Ishikawa (cell line): ENCODE data around the gene ZBTB7C.

Source experiments
- CEBPB ChIP-seq: IDR thresholded peaks from 2 replicates; pipeline ENCODE4 v1.6.1; 2012
- CREB1 ChIP-seq: IDR thresholded peaks from 2 replicates; pipeline ENCODE4 v1.6.1; 2012; ENCODE audit warnings: low read depth
- EGR1 ChIP-seq: IDR thresholded peaks from 2 replicates; pipeline ENCODE4 v1.6.1; 2012
- EP300 ChIP-seq: IDR thresholded peaks from 2 replicates; pipeline ENCODE4 v1.6.1; 2012; ENCODE audit warnings: borderline replicate concordance
- NFIC ChIP-seq: IDR thresholded peaks from 2 replicates; pipeline ENCODE4 v1.6.1; 2012
- RAD21 ChIP-seq: IDR thresholded peaks from 2 replicates; pipeline ENCODE4 v1.6.1; 2012; ENCODE audit warnings: low read depth
- TAF1 ChIP-seq: IDR thresholded peaks from 2 replicates; pipeline ENCODE4 v1.6.1; 2012; ENCODE audit warnings: low read depth, mild to moderate bottlenecking
- TCF12 ChIP-seq: IDR thresholded peaks from 2 replicates; pipeline ENCODE4 v1.6.1; 2012; ENCODE audit warnings: low read depth
- TEAD4 ChIP-seq: IDR thresholded peaks from 2 replicates; pipeline ENCODE4 v1.6.1; 2012
- YY1 ChIP-seq: IDR thresholded peaks from 2 replicates; pipeline ENCODE4 v1.6.1; 2012; ENCODE audit warnings: low read depth
- TF ChIP-seq, protein P1 (sequence below): IDR thresholded peaks from 2 replicates; pipeline ENCODE4 v1.6.1; 2012
- TF ChIP-seq, protein P2 (sequence below): IDR thresholded peaks from 2 replicates; pipeline ENCODE4 v1.6.1; 2012
- TF ChIP-seq, protein P3 (sequence below): IDR thresholded peaks from 2 replicates; pipeline ENCODE4 v1.6.1; 2012; ENCODE audit warnings: low read depth, mild to moderate bottlenecking

DNA sequence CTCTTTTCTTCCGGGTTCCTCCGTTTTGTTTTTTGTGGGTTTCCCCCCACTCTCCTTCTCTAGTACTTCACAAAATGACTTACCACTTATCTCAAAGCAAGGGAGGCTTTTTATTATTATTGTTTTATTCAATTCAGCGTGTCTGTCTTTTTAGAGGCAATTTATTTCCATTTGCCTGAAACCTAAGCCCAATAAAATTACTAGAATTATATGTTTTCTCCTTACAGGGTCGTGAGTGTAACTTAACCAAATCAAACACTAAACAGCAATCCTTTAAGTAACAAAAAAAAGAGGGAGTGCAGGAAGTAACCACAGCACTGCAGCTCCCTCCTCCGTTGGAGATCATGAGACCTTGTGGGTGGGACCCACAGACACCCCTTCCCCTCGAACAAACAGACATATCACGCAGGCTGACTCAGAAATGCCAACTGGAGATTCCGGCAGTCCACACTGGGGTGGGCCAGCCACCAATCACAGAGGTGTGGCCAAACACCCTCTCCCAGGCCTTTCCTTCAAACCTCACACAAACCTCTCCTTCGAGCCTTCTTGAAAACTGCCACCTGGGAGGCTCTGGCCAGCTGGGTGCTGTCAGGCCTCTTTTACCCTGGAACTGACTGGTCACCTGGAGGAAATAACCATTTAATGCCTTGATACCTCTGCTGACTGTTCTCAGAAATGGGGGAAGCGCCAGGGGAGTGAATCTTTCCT lies 271.7 kb downstream of the ZBTB7C start:
- TF ChIP-seq, protein P1, sequence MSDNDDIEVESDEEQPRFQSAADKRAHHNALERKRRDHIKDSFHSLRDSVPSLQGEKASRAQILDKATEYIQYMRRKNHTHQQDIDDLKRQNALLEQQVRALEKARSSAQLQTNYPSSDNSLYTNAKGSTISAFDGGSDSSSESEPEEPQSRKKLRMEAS = 0 out of 2 replicates have a peak, but pooled peaks have one; percentile 15
- no peak for TF ChIP-seq RAD21
- no peak for TF ChIP-seq NFIC
- TF ChIP-seq, protein P2, sequence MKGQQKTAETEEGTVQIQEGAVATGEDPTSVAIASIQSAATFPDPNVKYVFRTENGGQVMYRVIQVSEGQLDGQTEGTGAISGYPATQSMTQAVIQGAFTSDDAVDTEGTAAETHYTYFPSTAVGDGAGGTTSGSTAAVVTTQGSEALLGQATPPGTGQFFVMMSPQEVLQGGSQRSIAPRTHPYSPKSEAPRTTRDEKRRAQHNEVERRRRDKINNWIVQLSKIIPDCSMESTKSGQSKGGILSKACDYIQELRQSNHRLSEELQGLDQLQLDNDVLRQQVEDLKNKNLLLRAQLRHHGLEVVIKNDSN = no peak
- no peak for TF ChIP-seq CEBPB
- TF ChIP-seq TEAD4 = no peak
- no peak for TF ChIP-seq YY1
- no peak for TF ChIP-seq CREB1
- no peak for TF ChIP-seq EP300
- TF ChIP-seq EGR1 = no peak
- no peak; the same call in 1 of the 2 replicates for TF ChIP-seq TAF1
- TF ChIP-seq, protein P3, sequence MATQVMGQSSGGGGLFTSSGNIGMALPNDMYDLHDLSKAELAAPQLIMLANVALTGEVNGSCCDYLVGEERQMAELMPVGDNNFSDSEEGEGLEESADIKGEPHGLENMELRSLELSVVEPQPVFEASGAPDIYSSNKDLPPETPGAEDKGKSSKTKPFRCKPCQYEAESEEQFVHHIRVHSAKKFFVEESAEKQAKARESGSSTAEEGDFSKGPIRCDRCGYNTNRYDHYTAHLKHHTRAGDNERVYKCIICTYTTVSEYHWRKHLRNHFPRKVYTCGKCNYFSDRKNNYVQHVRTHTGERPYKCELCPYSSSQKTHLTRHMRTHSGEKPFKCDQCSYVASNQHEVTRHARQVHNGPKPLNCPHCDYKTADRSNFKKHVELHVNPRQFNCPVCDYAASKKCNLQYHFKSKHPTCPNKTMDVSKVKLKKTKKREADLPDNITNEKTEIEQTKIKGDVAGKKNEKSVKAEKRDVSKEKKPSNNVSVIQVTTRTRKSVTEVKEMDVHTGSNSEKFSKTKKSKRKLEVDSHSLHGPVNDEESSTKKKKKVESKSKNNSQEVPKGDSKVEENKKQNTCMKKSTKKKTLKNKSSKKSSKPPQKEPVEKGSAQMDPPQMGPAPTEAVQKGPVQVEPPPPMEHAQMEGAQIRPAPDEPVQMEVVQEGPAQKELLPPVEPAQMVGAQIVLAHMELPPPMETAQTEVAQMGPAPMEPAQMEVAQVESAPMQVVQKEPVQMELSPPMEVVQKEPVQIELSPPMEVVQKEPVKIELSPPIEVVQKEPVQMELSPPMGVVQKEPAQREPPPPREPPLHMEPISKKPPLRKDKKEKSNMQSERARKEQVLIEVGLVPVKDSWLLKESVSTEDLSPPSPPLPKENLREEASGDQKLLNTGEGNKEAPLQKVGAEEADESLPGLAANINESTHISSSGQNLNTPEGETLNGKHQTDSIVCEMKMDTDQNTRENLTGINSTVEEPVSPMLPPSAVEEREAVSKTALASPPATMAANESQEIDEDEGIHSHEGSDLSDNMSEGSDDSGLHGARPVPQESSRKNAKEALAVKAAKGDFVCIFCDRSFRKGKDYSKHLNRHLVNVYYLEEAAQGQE = no peak
- no peak for TF ChIP-seq TCF12
